ENCODE results near the gene STRIP2.

DNA sequence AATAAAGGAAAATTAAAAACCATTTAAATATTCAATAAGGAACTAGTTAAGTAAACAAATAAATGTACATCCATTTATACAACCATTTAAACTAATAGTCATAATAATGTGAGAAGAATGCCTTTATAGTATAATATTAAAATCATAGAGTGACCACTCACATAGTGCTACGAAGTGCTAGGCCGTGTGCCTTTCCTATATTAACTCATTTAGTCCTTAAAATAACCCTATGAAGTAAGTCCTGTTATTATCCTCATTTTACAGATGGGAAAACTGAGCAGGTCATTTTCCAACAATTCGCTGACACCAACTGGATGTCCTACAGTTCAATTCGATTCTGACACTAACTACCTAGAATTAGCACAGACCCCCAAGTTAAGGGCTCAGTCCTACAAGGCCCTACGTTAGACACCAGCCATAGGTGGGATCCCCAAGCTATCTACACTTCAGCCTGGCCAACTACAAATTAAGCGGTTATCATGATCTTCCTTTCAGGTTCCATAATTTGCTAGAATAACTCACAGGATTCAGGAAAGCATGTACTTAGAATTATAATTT lies 4.1 kb downstream of the STRIP2 start:
- TF ChIP-seq, protein P1, sequence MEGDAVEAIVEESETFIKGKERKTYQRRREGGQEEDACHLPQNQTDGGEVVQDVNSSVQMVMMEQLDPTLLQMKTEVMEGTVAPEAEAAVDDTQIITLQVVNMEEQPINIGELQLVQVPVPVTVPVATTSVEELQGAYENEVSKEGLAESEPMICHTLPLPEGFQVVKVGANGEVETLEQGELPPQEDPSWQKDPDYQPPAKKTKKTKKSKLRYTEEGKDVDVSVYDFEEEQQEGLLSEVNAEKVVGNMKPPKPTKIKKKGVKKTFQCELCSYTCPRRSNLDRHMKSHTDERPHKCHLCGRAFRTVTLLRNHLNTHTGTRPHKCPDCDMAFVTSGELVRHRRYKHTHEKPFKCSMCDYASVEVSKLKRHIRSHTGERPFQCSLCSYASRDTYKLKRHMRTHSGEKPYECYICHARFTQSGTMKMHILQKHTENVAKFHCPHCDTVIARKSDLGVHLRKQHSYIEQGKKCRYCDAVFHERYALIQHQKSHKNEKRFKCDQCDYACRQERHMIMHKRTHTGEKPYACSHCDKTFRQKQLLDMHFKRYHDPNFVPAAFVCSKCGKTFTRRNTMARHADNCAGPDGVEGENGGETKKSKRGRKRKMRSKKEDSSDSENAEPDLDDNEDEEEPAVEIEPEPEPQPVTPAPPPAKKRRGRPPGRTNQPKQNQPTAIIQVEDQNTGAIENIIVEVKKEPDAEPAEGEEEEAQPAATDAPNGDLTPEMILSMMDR (IDR thresholded peaks at IDR 0.05): no peak
- TF ChIP-seq SIN3A (IDR thresholded peaks at IDR 0.05; ENCODE audit: borderline replicate concordance, insufficient read depth, low read depth, low read length) (no peak), POLR2AphosphoS5 (IDR thresholded peaks at IDR 0.05; ENCODE audit: low read depth, low read length) (no peak), TCF7L2 (IDR thresholded peaks at IDR 0.05; ENCODE audit: low read depth, low read length) (no peak)
- TF ChIP-seq, protein P2, sequence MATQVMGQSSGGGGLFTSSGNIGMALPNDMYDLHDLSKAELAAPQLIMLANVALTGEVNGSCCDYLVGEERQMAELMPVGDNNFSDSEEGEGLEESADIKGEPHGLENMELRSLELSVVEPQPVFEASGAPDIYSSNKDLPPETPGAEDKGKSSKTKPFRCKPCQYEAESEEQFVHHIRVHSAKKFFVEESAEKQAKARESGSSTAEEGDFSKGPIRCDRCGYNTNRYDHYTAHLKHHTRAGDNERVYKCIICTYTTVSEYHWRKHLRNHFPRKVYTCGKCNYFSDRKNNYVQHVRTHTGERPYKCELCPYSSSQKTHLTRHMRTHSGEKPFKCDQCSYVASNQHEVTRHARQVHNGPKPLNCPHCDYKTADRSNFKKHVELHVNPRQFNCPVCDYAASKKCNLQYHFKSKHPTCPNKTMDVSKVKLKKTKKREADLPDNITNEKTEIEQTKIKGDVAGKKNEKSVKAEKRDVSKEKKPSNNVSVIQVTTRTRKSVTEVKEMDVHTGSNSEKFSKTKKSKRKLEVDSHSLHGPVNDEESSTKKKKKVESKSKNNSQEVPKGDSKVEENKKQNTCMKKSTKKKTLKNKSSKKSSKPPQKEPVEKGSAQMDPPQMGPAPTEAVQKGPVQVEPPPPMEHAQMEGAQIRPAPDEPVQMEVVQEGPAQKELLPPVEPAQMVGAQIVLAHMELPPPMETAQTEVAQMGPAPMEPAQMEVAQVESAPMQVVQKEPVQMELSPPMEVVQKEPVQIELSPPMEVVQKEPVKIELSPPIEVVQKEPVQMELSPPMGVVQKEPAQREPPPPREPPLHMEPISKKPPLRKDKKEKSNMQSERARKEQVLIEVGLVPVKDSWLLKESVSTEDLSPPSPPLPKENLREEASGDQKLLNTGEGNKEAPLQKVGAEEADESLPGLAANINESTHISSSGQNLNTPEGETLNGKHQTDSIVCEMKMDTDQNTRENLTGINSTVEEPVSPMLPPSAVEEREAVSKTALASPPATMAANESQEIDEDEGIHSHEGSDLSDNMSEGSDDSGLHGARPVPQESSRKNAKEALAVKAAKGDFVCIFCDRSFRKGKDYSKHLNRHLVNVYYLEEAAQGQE (IDR thresholded peaks at IDR 0.05; ENCODE audit: insufficient read depth in 1 of 2, low read depth in 2 of 2, low read length in 1 of 2): no peak

All from Panc1 (cell line).